WERI-Rb-1 (cell line): ENCODE measurements around the gene AKR1C4.

ENCODE experiments used
- DNase-seq: peaks from one replicate; pipeline ENCODE4 v3.0.0-alpha.2; 2020
- H3K27ac ChIP-seq: fragments of 250-450 bp; sonication (Bioruptor Pico); 2 replicates; pipeline ENCODE4 v1.5.1; 2020; ENCODE audit warnings: mild to moderate bottlenecking, moderate library complexity
- H3K27me3 ChIP-seq: fragments of 250-450 bp; sonication (Bioruptor Pico); 2 replicates; pipeline ENCODE4 v1.5.1; 2021; ENCODE audit warnings: mild to moderate bottlenecking, low read depth, moderate library complexity; ENCODE audit not compliant: insufficient read depth, severe bottlenecking
- H3K36me3 ChIP-seq: fragments of 250-450 bp; sonication (Bioruptor Pico); 2 replicates; pipeline ENCODE4 v1.5.1; 2020; ENCODE audit warnings: mild to moderate bottlenecking, moderate library complexity
- H3K4me3 ChIP-seq: 2 replicates; pipeline ENCODE4 v1.5.1; 2011; ENCODE audit warnings: low read depth, mild to moderate bottlenecking, control low read depth, low read length
- H3K9me3 ChIP-seq: fragments of 250-450 bp; sonication (Bioruptor Pico); 2 replicates; pipeline ENCODE4 v1.5.1; 2021; ENCODE audit warnings: mild to moderate bottlenecking, moderate library complexity; ENCODE audit not compliant: severe bottlenecking
- TF ChIP-seq, protein P1 (sequence below): IDR thresholded peaks from 2 replicates; pipeline ENCODE4 v1.5.1; 2011; ENCODE audit warnings: low read depth, mild to moderate bottlenecking, control low read depth, inconsistent platforms, low read length

AKR1C4 gene

GRCh38 chr10:5196702-5197113 is at the start of gene AKR1C4:
AKR1C4 (plus strand) TSS chr10:5196837; CDS start chr10:5196868, 31 bp downstream.
- TF ChIP-seq, protein P1, sequence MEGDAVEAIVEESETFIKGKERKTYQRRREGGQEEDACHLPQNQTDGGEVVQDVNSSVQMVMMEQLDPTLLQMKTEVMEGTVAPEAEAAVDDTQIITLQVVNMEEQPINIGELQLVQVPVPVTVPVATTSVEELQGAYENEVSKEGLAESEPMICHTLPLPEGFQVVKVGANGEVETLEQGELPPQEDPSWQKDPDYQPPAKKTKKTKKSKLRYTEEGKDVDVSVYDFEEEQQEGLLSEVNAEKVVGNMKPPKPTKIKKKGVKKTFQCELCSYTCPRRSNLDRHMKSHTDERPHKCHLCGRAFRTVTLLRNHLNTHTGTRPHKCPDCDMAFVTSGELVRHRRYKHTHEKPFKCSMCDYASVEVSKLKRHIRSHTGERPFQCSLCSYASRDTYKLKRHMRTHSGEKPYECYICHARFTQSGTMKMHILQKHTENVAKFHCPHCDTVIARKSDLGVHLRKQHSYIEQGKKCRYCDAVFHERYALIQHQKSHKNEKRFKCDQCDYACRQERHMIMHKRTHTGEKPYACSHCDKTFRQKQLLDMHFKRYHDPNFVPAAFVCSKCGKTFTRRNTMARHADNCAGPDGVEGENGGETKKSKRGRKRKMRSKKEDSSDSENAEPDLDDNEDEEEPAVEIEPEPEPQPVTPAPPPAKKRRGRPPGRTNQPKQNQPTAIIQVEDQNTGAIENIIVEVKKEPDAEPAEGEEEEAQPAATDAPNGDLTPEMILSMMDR: no peak
- Histone ChIP-seq H3K4me3 (no peak within 1 kb of the TSS), H3K36me3 (no peaks in the 10 kb centered on the region), H3K27ac (no peak within 1 kb of the TSS), H3K9me3 (no peaks in the 10 kb centered on the region), H3K27me3 (no peaks in the 10 kb centered on the region)
- DNase-seq: no peak

DNA sequence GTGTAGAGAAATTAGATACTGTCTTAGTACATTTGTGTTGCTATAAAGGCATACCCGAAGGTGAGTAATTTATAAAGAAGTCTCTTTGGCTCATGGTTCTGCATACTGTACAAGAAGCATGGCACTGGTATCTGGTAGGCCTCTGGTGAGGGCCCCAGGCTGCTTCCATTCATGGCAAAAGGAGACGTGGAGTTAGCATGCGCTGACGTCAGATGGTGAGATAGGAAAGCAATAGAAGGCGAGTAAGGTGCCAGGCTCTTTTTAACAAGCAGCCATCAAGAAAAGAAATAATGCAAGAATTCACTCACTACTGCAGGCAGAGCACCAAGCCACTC is 49.8 kb upstream of the AKR1C4 start:
- H3K27me3 ChIP-seq: no peaks in the 10 kb centered on the region
- no peaks in the 10 kb centered on the region for H3K36me3 ChIP-seq
- H3K27ac ChIP-seq: no peak overlapping the region
- TF ChIP-seq, protein P1: no peak
- H3K9me3 ChIP-seq: no peaks in the 10 kb centered on the region
- DNase-seq: no peak
- H3K4me3 ChIP-seq: no peak overlapping the region

- TF ChIP-seq, protein P1: no peak
- Histone ChIP-seq H3K27ac (no peak overlapping the region), H3K9me3 (no peaks in the 10 kb centered on the region), H3K4me3 (no peak overlapping the region), H3K27me3 (no peaks in the 10 kb centered on the region), H3K36me3 (no peaks in the 10 kb centered on the region)
- no peak for DNase-seq
These were observed 49.2 kb upstream of the AKR1C4 start for GRCh38 chr10:5147255-5147980.

- DNase-seq: no peak
- H3K9me3 ChIP-seq: no peaks in the 10 kb centered on the region
- H3K4me3 ChIP-seq: no peak overlapping the region
- H3K27ac ChIP-seq: no peak overlapping the region
- TF ChIP-seq, protein P1: no peak
- no peaks in the 10 kb centered on the region for H3K36me3 ChIP-seq
- H3K27me3 ChIP-seq: no peaks in the 10 kb centered on the region
These were observed 48.5 kb upstream of the AKR1C4 start for GRCh38 chr10:5147981-5148677.

DNA sequence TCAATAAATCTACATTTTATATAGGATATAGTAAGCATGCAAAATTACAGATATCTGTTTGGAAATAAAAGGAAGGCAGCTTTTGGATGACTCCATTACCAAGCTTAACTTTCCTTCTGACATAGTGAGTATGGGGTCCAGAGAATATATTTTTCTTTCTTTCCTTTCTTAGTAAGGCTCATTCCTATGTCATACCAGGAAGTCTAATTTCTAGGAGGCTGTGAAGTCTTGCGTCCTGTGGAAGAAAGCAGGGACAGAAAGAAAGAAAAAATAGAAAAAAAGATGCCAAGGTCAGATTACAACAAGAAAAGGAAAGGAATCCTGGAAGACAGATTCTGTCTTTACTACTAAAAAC is 48.0 kb upstream of the AKR1C4 start:
- Histone ChIP-seq H3K9me3 (no peaks in the 10 kb centered on the region), H3K27ac (no peak overlapping the region), H3K36me3 (no peaks in the 10 kb centered on the region), H3K4me3 (no peak overlapping the region), H3K27me3 (no peaks in the 10 kb centered on the region)
- DNase-seq: no peak
- TF ChIP-seq, protein P1: no peak
